Body of pancreas (tissue), 4 donors: Measurements from ENCODE around the gene PARVG. TPM values are rescaled to one million over a fixed set of nuclear protein-coding genes. Genes with fewer than 3 reads are reported as not detected.

ENCODE experiments used
- ATAC-seq: fragments of 150-250 bp; one replicate; pipeline ENCODE4 v1.9.1; 2016
- DNase-seq, 4 donors: peaks; one replicate each; pipeline ENCODE4 v3.0.0-alpha.2; 2019
- H3K27ac ChIP-seq, 4 donors: fragments of 200-600 bp; sonication (generic); 1 replicate in 3 of 4; 2 replicates in 1 of 4; pipeline versions ENCODE4 v1.5.1 to v1.6.1; 2016 to 2019; ENCODE audit warnings: mild to moderate bottlenecking in 1 of 4, mixed read lengths in 1 of 4, moderate library complexity in 1 of 4
- H3K27me3 ChIP-seq, 2 donors: fragments of 200-600 bp; sonication (generic); one replicate each; pipeline ENCODE4 v1.6.0; 2016; ENCODE audit warnings: mild to moderate bottlenecking in 1 of 2
- H3K36me3 ChIP-seq, 2 donors: fragments of 200-600 bp; sonication (generic); replicated peaks in 1 of 2; 2 replicates each; pipeline ENCODE4 v1.5.1; 2016; ENCODE audit warnings: low read depth in 2 of 2; ENCODE audit not compliant: insufficient read depth in 1 of 2
- H3K4me1 ChIP-seq: fragments of 200-600 bp; sonication (generic); one replicate; pipeline ENCODE4 v1.6.0; 2016
- H3K4me3 ChIP-seq, 2 donors: fragments of 200-600 bp; sonication (generic); 1 replicate in 1 of 2; 2 replicates in 1 of 2; pipeline ENCODE4 v1.5.1; 2016 to 2019
- H3K9me3 ChIP-seq, 3 donors: fragments of 200-600 bp; sonication (generic); 1 replicate in 2 of 3; 2 replicates in 1 of 3; pipeline ENCODE4 v1.5.1; 2016
- CTCF ChIP-seq, 7 experiments: fragments of 450-650 bp in 4 of 7; fragments of 200-600 bp in 3 of 7; sonication (generic) in 3 of 7; IDR thresholded peaks; one replicate each; pipeline ENCODE4 v1.5.1; 2016 to 2019; ENCODE audit warnings: antibody characterized with exemption in 7 of 7
- POLR2A ChIP-seq, 3 donors: fragments of 450-650 bp; IDR thresholded peaks; one replicate each; pipeline ENCODE4 v1.6.1; 2016; ENCODE audit warnings: antibody characterized with exemption in 3 of 3, mild to moderate bottlenecking in 2 of 3
- WGBS, 2 donors: methylation state at CpG; one replicate each; pipeline ENCODE4 v1.1.5; 2017; 5-methylcytosine and 5-hydroxymethylcytosine counted together
- intact Hi-C: fragments of 100-400 bp; cut with DNase I; formaldehyde crosslinking; loops from one replicate; pipeline ENCODE4 v1.15.1; 2023
- total RNA-seq, 2 donors: library from RNA; depleted of rRNA; stranded (reverse); fragments of >200 nt; gene quantifications; one replicate each; pipeline ENCODE4 v1.1.0, GENCODE V29; 2016

Gene PARVG
- total RNA-seq, 2 donors from 2014 or later: 8.8 to 13.2 TPM

- DNase-seq: no peak
- no peak overlapping the region for H3K4me3 ChIP-seq
- WGBS, 2 donors: 79 to 89% methylated on average over 6 of the region's 6 CpGs
- no peaks in the 10 kb centered on the region for H3K27me3 ChIP-seq
- intact Hi-C loops: no loop called here
- ATAC-seq: no peak
- no peaks in the 10 kb centered on the region for H3K4me1 ChIP-seq
- no peaks in the 10 kb centered on the region for H3K36me3 ChIP-seq
- no peaks in the 10 kb centered on the region for H3K9me3 ChIP-seq
- TF ChIP-seq POLR2A (IDR thresholded peaks at IDR 0.05) (no peak), CTCF (IDR thresholded peaks at IDR 0.05) (no peak)
- H3K27ac ChIP-seq: no peak overlapping the region
Measured at GRCh38 chr22:44256085-44256484, 75.4 kb downstream of the PARVG start.

- Histone ChIP-seq H3K27ac (no peak overlapping the region), H3K36me3 (no peaks in the 10 kb centered on the region), H3K4me3 (no peak overlapping the region), H3K27me3 (no peaks in the 10 kb centered on the region), H3K4me1 (no peaks in the 10 kb centered on the region), H3K9me3 (no peaks in the 10 kb centered on the region)
- DNase-seq (no peak), ATAC-seq (no peak)
- WGBS, 2 donors: 48 to 77% methylated on average over 13 of the region's 13 CpGs
- no peak for TF ChIP-seq POLR2A (IDR thresholded peaks at IDR 0.05)
- no peak for TF ChIP-seq CTCF (IDR thresholded peaks at IDR 0.05)
- intact Hi-C loops: no loop called here
Measured at GRCh38 chr22:44256556-44257485, 76.1 kb downstream of the PARVG start.

Other genes with a start within 250 kb of the PARVG start
- gene SAMM50, start 225.5 kb upstream of the PARVG start, total RNA-seq: 10 to 100 TPM; 10.2 to 20.2 TPM
- gene PARVB, start 156.6 kb upstream of the PARVG start, total RNA-seq: 1 to 10 TPM; 7.3 to 9.2 TPM
- 1 to 10 TPM in 1 of 2 donors, under 1 TPM in 1; 0.78 to 1.6 TPM for gene SHISAL1, start 132.0 kb downstream of the PARVG start, total RNA-seq